ENCODE measurements around the gene CYP26A1.
"Not testable (repeated sequence)": the region's sequence is repeated elsewhere in the genome, so short reads cannot be mapped to it uniquely, and the experiment has no call there.

CYP26A1 gene

GRCh38 chr10:93079663-93080349 is 6.1 kb downstream of the CYP26A1 start:
- no peak for DNase-seq (ENCODE audit: low read depth, low spot score)

DNA sequence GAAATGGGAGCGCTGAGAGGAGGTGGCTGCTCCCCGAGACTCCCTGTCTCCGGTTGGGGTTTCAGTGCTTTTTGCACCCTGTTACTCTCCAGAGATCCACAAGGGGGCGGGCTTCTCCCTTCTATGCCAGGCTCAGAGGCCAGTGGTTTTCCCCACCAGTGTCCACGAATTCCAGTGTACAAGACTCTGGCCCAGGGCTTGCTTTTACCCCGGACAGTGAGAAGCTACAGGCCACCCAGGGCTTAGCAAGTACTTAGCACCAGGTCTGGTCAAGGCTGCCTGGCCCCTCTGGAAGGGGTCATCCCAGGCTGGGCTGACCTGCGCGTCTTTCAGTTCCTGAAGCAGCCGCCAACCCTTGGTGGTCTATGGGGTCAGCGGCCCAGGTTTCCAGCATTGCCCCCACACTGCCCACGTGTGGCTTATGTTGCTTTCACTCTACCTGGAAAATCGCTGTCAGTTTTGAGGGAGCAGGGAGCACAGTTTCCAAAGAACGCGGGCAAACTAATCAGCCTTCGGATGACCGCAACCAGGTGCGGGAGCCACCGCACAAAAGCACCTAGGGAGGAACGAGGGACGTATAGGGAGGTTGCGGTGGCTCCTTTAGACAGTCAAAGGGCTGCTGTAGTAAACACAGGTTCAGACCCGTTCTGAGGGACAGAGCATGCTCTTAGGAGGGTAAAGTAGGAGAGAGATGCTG is 6.8 kb downstream of the CYP26A1 start:
- no peak for DNase-seq (ENCODE audit: low read depth, low spot score)

DNA sequence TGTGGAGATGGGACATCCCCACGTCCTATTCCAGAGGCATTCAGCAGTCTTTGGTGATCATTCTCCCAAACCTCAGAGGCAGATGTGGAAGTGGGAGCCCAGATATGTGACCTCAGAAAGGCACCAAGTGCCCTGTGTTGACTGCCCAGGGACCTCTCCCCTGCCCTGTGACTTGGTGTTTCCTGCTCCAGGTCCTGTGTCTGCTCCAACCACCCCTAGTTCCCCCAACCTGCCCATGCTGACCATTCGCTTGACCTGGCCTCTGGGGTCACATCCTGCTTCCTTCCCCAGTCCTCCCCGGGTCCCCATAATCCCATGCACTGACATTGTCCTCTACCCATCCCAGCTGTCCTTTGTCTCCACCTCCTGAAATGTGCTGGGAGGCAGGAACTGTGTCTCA is 7.6 kb downstream of the CYP26A1 start:
- DNase-seq (ENCODE audit: low read depth, low spot score), result no peak

- peak; percentile 75 for DNase-seq (ENCODE audit: low read depth, low spot score)
These were observed 8.1 kb downstream of the CYP26A1 start for GRCh38 chr10:93081834-93082233.

GRCh38 chr10:93083743-93084539 is 10.2 kb downstream of the CYP26A1 start:
- no peak for DNase-seq (ENCODE audit: low read depth, low spot score)

DNA sequence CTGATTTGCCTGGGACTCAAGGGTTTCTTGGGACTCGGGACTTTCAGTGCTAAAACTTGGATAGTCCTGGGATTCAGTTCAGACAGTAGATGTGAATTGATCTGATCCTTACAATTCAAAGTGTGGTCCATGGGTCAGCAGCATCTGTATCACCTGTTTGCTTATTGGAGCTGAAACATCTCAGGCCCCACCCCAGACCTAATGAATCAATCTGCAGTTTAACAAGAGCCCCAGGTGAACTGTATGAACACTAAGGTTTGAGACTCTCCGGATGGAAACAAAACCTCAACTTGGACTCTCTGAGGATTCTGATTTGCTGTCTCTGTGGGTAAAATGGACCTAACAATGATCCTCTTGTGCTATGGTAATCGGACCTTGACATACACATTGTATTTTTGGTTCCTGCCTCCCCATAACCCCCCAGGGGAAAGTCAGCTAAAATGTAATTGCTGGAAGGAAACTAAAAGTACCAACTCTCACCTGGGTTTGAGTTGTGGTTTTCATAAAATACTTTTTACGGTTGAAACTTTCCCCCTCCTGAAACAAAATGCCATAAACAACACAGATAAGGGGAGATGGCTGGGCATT is 11.7 kb downstream of the CYP26A1 start:
- DNase-seq (ENCODE audit: low read depth, low spot score), result no peak

DNA sequence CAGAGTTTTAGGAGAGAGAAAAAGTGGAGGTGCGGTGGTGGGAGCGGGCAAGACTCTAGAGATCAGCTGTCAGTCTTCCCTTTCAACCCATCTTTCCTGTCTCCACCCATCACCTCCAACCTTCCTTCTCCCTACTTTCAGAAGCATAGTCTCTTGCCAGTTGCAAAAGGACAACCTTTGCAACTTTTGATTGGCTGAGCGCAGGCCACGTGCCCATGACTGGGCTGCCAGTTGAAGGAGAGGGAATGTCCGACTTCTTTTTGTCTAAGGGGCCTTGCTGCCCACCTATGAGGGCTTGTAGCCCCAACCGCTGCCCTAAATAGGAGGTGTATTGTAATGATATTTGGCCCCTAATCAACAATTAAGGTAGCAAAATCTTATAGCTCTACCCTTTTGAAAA is 12.6 kb downstream of the CYP26A1 start:
- no peak for DNase-seq (ENCODE audit: low read depth, low spot score)

DNA sequence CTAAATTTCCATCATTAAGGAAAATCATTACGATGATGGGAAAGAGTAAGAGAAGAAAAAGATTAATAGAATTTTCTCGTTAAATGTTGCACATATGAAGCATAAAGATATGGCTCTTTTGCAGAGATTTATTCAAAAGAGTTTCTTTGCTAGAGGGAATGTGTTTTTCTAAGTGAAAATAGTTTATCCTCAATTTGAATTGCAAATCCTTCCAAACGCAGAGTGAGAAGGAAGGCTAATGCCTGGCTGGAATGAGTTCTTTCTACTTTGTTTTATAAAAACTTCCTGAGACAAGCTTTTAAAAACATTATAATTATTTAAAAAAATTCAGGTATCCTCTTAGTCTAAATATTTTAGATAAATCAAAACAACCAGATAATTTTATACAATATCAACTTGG is 14.2 kb downstream of the CYP26A1 start:
- DNase-seq (ENCODE audit: low read depth, low spot score), result no peak

DNA sequence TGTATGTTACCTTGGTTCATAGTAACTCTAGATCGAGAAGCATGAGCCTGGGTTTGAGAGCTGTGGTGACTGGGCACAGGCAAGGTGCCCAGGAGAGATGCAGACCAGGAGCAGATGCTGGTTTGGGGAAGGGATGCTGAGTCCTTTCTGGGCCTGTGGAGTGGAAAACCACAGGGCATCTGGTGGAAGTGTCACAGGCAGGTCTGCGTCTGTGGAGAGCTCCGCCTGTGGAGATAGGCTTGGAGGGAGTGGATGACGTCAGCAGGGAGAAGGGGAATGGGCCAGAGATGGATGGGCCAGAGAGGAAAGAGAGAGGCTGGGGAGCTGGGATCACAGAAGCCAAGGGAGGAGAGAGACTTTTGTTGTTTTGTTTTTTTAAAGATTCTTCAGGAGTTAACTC is 14.8 kb downstream of the CYP26A1 start:
- no peak for DNase-seq (ENCODE audit: low read depth, low spot score)

- no peak for DNase-seq (ENCODE audit: low read depth, low spot score)
These were observed 16.9 kb downstream of the CYP26A1 start for GRCh38 chr10:93090619-93091018.

- DNase-seq (ENCODE audit: low read depth, low spot score), result no peak
These were observed 18.3 kb downstream of the CYP26A1 start for GRCh38 chr10:93091960-93092359.

DNA sequence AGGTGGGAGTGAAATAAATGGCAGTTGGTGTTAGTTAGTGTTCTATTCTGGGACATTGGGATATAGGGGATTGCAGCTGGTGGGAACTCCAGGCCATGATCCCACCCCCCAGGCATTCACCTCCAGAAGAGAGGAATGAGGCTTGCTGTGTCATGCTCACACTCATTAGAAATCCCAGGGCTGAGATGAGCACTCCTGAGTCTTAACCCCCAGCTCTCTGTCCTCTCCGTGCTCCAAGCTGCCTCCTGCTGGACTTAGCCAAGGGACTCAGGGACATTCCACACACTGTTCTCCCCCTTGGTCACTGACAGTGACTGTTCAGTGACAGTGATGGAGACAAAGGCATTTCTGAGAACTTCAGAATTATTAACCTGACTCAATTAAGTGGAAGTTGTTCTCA is 21.5 kb downstream of the CYP26A1 start:
- no peak for DNase-seq (ENCODE audit: low read depth, low spot score)

DNA sequence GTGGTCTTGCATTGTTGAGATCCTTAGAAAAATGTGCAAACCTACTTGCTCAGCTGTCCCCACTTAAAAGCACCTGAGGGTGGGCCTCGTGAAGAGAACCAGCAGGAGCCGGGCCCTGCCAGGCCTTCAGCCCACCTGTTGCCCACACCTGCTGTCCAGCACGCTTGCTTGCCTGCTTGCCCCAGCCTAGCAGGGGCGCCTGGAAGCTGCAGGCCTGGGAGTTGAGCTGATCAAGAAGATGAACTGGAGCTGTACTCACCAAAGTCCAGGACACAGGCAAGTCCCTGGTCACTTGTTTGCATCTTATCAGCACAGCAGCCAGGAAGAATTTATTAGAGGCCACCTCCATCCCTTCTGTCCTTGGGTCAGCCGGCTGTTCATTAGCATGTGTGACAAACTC is 23.2 kb downstream of the CYP26A1 start:
- no peak for DNase-seq (ENCODE audit: low read depth, low spot score)

DNA sequence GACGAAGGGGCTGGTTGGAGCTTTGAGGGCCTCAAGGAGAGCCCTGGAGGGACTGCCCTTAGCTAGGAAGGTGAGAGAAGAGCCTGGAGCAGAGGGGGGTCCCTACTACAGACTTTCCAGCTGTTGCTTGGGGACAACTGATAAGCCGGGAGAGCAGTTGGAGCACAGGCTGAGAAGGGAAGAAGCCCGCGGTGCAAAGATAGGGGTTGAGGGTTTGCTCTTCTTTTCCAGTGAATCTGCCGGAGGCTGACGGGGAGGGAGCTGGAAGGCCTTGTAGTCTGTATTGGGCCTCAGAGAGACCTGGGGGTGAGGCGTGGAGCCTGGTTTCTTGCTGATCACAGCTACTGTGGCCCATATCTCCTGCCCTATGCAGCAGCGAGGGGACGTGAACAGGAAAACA is 23.7 kb downstream of the CYP26A1 start:
- no peak for DNase-seq (ENCODE audit: low read depth, low spot score)

DNA sequence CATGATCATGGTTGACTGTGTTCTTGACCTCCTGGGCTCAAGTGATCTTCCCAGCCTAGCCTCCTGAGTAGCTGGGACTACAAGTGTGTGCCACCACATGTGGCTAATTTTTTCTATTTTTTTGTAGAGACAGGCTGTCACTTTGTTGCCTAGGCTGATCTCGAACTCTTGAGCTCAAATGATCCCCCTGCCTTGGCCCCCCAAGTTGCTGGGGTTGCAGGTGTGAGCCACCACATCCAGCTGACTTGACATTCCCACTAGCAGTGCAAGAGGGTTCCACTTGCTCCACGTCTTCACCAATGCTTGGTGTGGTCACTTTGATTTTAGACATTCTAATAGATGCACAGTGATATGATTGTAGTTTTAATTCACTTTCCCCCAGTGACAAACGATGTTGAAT is 25.1 kb downstream of the CYP26A1 start:
- DNase-seq (ENCODE audit: low read depth, low spot score), result no peak

DNA sequence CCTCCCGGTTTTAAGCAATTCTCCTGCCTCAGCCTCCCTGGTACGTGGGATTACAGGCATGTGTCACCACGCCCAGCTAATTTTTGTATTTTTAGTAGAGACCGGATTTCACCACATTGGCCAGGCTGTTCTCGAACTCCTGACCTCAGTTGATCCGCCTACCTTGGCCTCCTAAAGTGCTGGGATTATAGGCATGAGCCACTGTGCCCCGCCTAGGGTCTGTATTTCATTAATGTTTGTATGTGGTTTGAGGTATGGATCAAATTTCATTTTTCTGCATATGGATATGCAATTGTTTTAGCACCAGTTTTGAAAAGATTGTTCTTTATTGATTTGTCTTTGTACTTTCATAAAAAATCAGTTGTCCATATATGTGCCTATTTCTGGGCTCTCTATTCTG is 26.0 kb downstream of the CYP26A1 start:
- DNase-seq (ENCODE audit: low read depth, low spot score), result no peak

DNA sequence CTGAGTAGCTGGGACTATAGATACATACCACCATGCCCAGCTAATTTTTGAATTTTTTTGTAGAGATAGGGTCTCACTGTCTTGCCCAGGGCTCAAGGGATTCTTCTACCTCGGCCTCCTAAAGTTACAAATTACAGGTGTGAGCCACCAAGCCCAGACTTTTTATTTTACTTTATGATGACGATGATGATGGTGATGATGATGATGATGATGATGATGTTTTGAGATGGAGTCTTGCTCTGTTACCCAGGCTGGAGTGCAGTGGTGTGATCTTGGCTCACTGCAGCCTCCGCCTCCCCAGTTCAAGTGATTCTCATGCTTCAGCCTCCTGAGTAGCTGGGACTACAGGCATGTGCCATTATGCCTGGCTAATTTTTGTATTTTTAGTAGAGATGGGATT is 27.5 kb downstream of the CYP26A1 start:
- not testable (repeated sequence) for DNase-seq (ENCODE audit: low read depth, low spot score)

DNA sequence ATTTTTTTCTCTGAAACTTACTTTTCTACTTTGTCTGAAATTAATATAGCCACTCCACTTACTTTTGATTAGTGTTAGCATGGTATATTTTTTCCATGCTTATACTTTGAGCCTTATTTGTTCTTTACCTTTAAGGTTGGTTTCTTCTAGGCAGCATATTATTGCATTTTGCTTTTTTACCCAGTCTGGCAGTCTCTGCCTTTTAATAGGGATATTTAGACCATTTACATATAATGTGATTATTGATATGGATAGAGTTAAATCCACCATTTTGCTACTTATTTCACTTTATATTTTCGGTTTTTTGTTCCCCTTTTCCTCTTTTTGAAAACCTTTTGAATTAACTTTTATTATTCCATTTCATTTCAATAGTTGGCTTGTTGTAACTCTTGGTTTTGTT is 30.3 kb downstream of the CYP26A1 start:
- no peak for DNase-seq (ENCODE audit: low read depth, low spot score)

DNA sequence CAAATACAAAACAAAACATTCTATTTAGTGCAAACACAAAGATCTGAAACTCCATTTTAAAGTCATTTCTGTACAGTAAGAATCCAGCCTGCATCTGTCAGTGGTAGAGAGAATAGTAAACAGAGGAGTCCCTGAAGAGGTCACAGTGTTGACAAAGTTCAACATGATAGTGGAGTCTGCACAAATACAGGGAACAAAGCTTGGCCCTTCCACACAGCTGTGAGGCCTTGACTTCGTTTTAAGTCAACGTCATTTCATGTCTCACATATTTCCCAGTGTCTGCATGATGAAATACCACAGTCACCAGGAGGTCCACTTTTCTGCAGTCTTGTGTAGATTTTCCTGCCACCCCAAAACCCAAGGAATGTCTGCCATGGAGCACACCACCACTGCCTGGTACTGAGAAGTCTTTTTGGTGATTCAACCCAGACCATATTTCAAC is 33.0 kb downstream of the CYP26A1 start:
- DNase-seq (ENCODE audit: low read depth, low spot score), result no peak

DNA sequence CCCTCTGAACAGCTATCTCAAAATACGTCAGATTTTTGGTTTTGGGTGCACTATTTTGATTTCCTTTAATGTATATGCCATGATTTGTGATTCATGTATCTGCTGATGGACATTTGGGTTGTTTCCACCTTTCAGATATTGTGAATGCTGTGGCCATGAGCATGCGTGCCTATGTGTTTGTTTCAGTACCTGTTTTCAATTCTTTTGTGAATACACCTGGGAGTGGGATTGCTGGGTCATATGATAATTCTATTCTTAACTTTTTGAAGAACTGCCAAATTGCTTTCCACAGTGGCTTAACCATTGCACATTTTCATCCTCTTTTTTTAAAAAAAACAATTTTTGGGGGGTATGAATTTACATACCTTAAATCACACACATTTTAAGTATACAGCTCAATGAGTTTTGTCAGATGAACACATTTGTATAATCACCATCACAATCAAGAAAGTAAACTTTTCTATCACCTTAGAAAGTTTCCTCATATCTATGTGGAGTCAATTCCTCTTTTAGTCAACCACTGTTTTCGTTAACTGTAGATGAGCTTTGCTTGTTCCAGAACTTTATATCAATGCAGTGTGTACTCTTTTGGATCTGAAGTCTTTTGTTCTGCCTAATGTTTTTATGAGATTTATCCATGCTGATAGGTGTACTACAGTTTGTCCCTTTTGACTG is 36.9 kb downstream of the CYP26A1 start:
- no peak for DNase-seq (ENCODE audit: low read depth, low spot score)

DNA sequence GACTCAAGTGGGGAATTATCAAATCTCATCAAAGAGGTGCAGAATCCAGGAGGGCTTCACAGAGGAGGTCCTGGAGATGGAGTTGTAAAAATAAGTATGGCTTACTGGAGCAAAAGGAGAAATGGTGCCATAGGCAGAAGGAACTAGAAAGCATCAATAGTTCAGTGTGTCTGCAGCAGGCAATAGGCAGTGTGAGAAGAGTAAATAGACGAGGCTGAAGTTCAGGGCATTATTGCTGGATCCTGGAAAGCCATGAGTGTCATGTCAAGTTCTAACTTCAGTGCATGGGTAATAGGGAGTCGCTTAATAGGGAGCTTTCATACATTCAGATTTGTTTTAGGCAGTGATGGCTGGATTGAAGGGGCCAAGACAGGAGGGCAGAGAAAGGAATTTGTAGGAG is 39.3 kb downstream of the CYP26A1 start:
- no peak for DNase-seq (ENCODE audit: low read depth, low spot score)

Measured in smooth muscle cell of the brain vasculature (primary cell).